Mucosa of descending colon (tissue), 3 donors: ENCODE measurements around the gene FTCD. TPM values are rescaled to one million over a fixed set of nuclear protein-coding genes. Genes with fewer than 3 reads are reported as not detected.

Source experiments
- ATAC-seq: fragments of 200-7000 bp; cut with Tn5 transposase; one replicate; pipeline ENCODE4 v1.9.1; 2020; ENCODE audit warnings: mild to moderate bottlenecking, moderate library complexity
- DNase-seq, 3 donors: peaks; one replicate each; pipeline ENCODE4 v3.0.0-alpha.2; 2020
- H3K36me3 ChIP-seq: fragments of 200-600 bp; one replicate; pipeline ENCODE4 v1.8.0; 2021; ENCODE audit warnings: low read depth, mild to moderate bottlenecking
- H3K4me1 ChIP-seq: fragments of 200-600 bp; one replicate; pipeline ENCODE4 v1.8.0; 2021; ENCODE audit warnings: low read depth, mild to moderate bottlenecking
- H3K4me3 ChIP-seq: fragments of 200-600 bp; one replicate; pipeline ENCODE4 v1.8.0; 2021; ENCODE audit warnings: mild to moderate bottlenecking
- H3K9me3 ChIP-seq: fragments of 200-600 bp; one replicate; pipeline ENCODE4 v1.8.0; 2021; ENCODE audit warnings: mild to moderate bottlenecking
- CTCF ChIP-seq: fragments of 200-600 bp; IDR thresholded peaks from one replicate; pipeline ENCODE4 v1.8.0; 2022; ENCODE audit warnings: antibody characterized with exemption, mild to moderate bottlenecking
- intact Hi-C, 2 donors: fragments of 100-400 bp; cut with DNase I in 1 of 2; cut with micrococcal nuclease in 1 of 2; formaldehyde crosslinking; loops; one replicate each; pipeline versions ENCODE4 v1.11.0 to v1.11.1; 2022; cut with DNase I, micrococcal nuclease
- total RNA-seq, 3 donors: library from RNA; stranded (reverse); fragmentation: NEBNext Ultra II Directional in 2 of 3; extraction: Animal tissue kit (Norgen Biotek cat#: 25700) in 2 of 3; gene quantifications; one replicate each; pipeline versions ENCODE4 v1.2.1 to v1.2.4, GENCODE V29; 2021 to 2023
- donor health status: DM: no; HTN: no; CAD: no; lungs with moderate emphysema.
- donor health status: DM: no; HTN: no; CAD: no.
- donor health status: DM: no; HTN: yes; CAD: no.

Gene FTCD
- total RNA-seq, 3 donors from 2014 or later = 0.36 to 2.1 TPM; not detected in 1

DNA sequence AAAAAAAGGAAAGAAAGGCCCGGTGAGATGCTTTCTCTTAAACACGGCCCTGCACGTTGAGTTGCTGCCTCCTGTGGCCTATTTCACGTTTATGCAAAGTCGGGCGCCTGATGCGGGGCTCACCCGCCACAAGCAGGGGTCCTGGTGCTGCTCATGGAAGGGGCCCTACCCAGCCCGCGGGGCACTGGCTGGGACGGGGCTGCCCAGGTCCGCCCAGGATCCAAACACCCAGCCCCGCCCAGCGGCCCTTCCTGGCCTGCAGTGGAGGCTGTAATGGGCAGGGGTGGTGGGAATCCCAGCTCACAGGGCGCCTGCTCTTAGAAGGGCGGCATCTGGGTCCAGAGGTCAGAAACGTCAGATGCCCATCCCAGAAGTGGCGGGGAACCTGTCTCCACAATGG, 55.9 kb downstream of the FTCD start:
- ATAC-seq (peak; percentile 58), DNase-seq (peak; percentile 49 to 60 (median 55))
- H3K36me3 ChIP-seq = no peaks in the 10 kb centered on the region
- no peak for TF ChIP-seq CTCF
- H3K4me3 ChIP-seq = no peak overlapping the region
- H3K4me1 ChIP-seq = no peaks in the 10 kb centered on the region
- no peaks in the 10 kb centered on the region for H3K9me3 ChIP-seq
- intact Hi-C loops = loop anchor here in 1 of 2 donors (2.0 kb wide), 1 partner anchor 117 kb away; no protein-coding TSS in a partner anchor

DNA sequence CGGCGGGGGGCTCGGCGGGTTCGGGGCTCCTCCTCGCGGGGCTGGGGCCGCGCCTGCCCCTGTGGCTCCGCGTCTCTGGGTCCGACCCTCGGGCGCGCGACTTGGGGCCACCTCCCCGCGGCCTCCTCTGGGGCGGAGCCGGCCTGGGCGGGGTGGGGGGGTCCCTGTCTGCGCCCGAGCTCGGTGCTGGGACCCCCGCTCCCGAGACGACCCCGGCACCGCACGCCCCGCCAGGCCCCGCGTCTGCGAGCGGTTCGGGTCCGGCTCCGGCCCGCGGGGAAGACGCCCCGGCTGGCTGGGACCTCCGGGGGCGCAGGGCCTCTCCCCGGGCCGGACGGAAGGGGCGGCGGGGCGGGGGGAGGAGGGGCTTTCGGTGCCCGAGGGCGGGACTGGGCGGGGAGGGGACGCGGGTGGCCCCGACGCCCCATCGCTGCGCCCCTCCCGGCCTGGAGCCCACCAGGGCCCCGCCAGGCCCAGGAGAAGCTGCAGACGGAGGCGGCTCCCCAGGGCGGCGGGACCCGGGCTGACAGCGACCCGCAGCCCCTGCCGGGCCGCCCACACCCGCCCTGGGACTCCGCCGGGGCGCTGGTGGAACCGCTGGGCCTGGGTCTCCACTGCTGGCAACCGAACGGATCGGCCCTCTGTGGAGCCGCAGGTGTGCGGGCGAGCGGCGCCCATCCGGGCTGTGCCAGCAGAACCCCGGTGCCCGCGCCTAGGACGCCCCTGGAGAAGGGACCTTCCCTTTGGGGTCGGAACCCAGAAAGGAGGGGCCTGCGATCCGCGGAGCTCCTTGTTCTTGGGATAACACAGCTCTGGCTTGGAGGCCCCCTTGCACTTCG, 56.9 kb downstream of the FTCD start:
- H3K4me1 ChIP-seq = no peaks in the 10 kb centered on the region
- intact Hi-C loops = loop anchor here in 1 of 2 donors (2.0 kb wide), 1 partner anchor 116 kb away; no protein-coding TSS in a partner anchor

GRCh38 chr21:46097336-46098293, 57.8 kb downstream of the FTCD start, which contains the start of gene COL6A2:
TSS of gene COL6A2 (plus strand) at chr21:46098112.
- Histone ChIP-seq H3K4me3 (peak within 1 kb of the TSS; percentile 40), H3K36me3 (no peaks in the 10 kb centered on the region), H3K4me1 (no peaks in the 10 kb centered on the region), H3K9me3 (no peaks in the 10 kb centered on the region)
- no peak for TF ChIP-seq CTCF
- ATAC-seq (peak; percentile 81), DNase-seq (peak; percentile 46 to 68 (median 61))
- intact Hi-C loops = loop anchor here in 1 of 2 donors (2.0 kb wide), 1 partner anchor 115 kb away; no protein-coding TSS in a partner anchor

More for the DNA sequence above, 56.9 kb downstream of the FTCD start:
- ATAC-seq = peak; percentile 15
- Histone ChIP-seq H3K36me3 (no peaks in the 10 kb centered on the region), H3K9me3 (no peaks in the 10 kb centered on the region), H3K4me3 (peak overlapping the region; percentile 40)
- no peak for TF ChIP-seq CTCF
- DNase-seq = peak in 2 of 3 donors; percentile 35 to 44

GRCh38 chr21:46096596-46097335, 58.6 kb downstream of the FTCD start:
- intact Hi-C loops = no loop called here
- Histone ChIP-seq H3K4me3 (no peak overlapping the region), H3K9me3 (no peaks in the 10 kb centered on the region), H3K36me3 (no peaks in the 10 kb centered on the region), H3K4me1 (no peaks in the 10 kb centered on the region)
- no peak for TF ChIP-seq CTCF
- DNase-seq = peak in 2 of 3 donors; percentile 31 to 44
- ATAC-seq = no peak
